Amniotic epithelial cell (primary cell): ENCODE results near the gene DNAJB13.

Experiments
- DNase-seq: peaks from one replicate; pipeline ENCODE4 v3.0.0-alpha.2; 2010; ENCODE audit warnings: low read depth

The DNAJB13 gene

GRCh38 chr11:74015919-74016684, 65.3 kb downstream of the DNAJB13 start:
- no peak for DNase-seq

- no peak for DNase-seq
These were observed 66.8 kb downstream of the DNAJB13 start for GRCh38 chr11:74017631-74018030.

GRCh38 chr11:74018331-74019005, 67.6 kb downstream of the DNAJB13 start:
- DNase-seq, result peak; percentile 91

- DNase-seq, result peak; percentile 22
These were observed 68.4 kb downstream of the DNAJB13 start for GRCh38 chr11:74019104-74019738.

GRCh38 chr11:74019860-74020259, 69.0 kb downstream of the DNAJB13 start:
- DNase-seq, result peak; percentile 76
